GM20000 (cell line): Measurements from ENCODE around the gene PDCD10.
A peak's percentile ranks its signal among the peaks of the same experiment; 100 is the strongest.

Experiments
- DNase-seq: peaks from one replicate; pipeline ENCODE4 v3.0.0; 2012; ENCODE audit warnings: low spot score
- TF ChIP-seq, protein P1 (sequence below): IDR thresholded peaks from 2 replicates; pipeline ENCODE4 v1.5.1; 2012; ENCODE audit warnings: mild to moderate bottlenecking, control low read depth; ENCODE audit errors: extremely low read depth, missing control alignments

PDCD10 gene

DNA sequence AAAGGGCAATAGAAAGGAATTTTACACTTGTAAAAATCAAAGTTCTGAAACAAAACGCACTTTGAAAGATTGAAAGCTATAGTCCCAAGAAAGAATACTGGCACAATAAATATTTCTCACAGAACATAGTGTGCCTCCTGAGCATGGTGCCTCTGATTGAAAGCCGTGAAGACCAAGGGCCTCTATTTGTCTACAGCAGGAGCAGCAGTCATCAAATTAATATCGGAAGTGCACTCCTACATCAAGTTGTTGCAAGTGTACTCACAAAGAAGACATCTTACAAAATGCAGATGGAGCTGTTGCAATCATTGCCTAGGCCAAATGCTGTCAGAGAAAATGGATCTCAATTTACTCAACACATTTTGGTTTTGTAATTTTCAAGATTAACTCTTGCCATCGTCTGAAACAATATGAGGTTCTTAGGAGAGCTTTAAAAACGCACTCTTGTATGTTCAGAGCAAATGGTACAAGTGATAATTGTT, 71.7 kb downstream of the PDCD10 start:
- no peak for DNase-seq
- TF ChIP-seq, protein P1, sequence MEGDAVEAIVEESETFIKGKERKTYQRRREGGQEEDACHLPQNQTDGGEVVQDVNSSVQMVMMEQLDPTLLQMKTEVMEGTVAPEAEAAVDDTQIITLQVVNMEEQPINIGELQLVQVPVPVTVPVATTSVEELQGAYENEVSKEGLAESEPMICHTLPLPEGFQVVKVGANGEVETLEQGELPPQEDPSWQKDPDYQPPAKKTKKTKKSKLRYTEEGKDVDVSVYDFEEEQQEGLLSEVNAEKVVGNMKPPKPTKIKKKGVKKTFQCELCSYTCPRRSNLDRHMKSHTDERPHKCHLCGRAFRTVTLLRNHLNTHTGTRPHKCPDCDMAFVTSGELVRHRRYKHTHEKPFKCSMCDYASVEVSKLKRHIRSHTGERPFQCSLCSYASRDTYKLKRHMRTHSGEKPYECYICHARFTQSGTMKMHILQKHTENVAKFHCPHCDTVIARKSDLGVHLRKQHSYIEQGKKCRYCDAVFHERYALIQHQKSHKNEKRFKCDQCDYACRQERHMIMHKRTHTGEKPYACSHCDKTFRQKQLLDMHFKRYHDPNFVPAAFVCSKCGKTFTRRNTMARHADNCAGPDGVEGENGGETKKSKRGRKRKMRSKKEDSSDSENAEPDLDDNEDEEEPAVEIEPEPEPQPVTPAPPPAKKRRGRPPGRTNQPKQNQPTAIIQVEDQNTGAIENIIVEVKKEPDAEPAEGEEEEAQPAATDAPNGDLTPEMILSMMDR = no peak

DNA sequence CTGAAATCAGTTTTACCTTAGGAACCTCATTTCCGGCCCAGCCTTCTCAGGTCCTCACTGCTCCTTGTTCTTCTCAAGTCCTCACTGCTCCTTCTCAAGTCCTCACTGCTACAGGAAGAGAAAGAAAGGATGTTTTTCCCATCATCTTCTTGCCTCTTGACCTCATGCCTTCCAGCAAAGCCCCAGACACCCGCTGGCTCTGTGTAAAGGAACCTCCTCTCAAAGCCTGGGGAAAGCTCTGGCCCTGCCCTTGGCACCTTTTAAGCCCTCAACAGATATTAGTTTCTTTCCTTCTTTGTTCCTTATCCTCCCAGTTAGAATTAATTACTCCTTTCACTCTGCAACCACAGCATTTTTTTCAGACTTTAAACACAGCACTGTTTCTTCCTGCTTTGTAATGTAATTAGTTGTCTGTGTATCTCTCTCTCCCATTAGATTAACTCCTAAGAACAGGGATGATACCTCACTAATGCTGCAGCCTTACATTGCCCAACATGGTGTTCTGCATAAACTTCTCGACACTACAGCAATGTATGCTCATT, 76.9 kb downstream of the PDCD10 start:
- TF ChIP-seq, protein P1 = no peak
- no peak for DNase-seq

DNA sequence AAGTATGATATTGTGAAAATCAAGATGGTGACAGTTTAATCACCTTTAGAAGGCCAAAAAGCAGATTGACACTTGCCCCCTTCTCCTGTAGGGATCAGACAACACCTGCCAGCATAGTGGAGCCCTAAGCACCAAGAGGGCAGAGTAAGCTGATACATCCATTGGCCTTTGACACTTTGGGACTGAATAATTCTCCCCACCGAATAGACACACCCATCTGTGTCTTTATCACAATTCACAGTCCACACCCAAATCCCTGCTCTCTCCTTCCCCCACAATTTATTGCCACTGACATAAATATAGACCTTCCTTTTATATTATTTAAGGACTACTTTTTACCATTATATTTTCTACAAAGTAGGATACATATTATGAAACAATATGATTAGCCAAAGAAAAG, 77.9 kb downstream of the PDCD10 start:
- no peak for DNase-seq
- TF ChIP-seq, protein P1 = no peak

DNA sequence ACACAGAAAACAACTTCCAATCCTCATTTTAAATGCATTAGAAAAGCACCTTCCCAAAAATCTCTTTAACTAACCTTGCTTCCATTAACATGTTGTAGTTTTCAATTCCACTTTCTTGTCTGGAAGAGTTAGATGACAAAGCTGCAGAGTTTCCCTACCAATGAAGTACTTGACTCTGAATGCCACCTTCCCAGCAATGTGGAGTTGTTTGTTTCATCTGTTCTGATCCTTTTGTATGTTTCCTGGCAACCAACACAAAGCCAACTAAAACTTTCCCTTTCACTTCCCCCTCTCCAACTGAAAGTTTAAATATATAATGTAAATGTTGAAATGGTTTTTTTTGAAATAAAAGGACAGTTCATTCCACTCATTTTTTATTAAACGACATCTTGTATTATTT, 80.9 kb downstream of the PDCD10 start, which contains the start of gene WDR49:
WDR49 (minus strand) TSS at position 183 of the 400 bp plus-strand sequence. CDS start 517 bp downstream, outside the sequence.
- TF ChIP-seq, protein P1 = no peak
- DNase-seq = peak; percentile 4

DNA sequence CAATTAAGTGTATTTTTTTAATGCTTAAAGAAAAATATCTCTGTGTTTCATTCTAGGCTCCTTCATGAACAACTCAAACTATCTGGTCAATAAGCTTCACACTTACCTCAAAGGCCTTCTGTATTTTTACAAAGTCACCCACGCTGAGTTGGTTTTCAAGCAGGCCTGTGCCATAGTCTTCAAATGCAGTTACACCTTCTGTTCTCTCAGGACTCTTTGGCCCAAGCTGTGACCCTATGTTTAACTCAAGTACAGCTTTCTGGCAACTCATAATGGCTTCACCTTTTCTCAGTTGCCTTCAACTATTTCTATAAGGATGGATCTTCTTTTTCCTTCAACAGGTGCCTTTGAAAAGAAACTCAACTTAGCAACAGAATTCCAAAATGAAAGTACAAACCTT, 81.5 kb downstream of the PDCD10 start:
- DNase-seq = no peak
- TF ChIP-seq, protein P1 = no peak

DNA sequence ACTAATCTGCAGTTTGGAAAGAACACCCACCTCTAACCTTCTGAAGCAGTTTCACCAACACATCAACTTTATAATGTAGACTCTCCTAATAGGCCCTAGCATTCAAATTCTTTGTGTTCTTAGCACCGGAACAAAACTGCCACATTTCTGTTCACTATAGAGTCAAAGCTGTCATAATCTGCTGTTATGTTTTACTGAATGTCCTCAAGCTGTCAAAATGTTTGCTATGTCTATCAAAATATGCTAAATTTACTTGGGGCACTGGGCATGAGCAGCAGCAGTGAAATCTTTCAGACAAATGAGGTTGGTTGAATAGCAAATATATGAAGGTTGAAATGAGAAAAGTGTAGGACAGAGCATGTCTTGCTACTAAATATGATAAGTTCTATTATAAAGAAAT, 82.9 kb downstream of the PDCD10 start:
- TF ChIP-seq, protein P1 = no peak

DNA sequence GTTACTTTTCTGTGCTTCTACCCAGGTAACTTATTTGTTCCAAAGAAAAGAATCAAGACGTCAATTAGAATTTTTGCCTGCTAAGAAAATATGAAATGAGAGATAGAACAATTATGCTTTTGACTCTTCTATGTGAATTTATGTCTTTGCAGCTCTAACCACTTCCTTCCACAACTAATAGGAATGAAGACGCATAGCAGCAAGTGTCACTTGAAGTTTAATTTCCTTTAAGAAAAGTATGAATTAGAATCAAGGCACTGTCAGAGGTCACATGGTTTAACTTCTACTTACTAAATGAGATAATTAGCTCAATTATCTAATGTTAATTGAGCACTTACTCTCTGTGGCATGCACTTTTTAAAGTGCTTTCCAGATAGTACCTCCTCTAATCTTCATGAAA, 84.2 kb downstream of the PDCD10 start:
- no peak for DNase-seq
- TF ChIP-seq, protein P1 = no peak

More for the DNA sequence above, 82.9 kb downstream of the PDCD10 start:
- no peak for DNase-seq
